ENCODE measurements around the gene GMPR2.

DNA sequence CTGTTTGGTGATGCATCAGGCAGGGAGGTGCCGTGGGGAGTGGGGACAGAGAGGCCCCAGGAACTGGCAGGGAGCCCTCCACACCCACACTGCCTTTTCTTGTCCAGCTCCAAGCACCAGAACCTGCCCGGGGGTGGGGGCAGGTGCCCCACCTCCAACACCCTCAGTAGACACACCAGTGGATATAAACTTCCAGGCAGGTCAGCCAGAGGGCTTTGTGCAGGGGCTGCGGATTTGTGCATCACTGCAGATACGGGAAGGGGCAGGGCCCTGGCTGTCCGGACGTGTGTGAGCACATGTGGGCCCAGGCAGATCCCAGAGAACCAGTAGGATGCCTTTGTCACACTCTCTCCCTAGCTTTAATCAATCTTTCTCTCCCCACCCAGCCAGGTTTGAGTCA, 31.6 kb downstream of the GMPR2 start:
- TF ChIP-seq EP300 (IDR thresholded peaks at IDR 0.05), result no peak
- TF ChIP-seq, protein P1, sequence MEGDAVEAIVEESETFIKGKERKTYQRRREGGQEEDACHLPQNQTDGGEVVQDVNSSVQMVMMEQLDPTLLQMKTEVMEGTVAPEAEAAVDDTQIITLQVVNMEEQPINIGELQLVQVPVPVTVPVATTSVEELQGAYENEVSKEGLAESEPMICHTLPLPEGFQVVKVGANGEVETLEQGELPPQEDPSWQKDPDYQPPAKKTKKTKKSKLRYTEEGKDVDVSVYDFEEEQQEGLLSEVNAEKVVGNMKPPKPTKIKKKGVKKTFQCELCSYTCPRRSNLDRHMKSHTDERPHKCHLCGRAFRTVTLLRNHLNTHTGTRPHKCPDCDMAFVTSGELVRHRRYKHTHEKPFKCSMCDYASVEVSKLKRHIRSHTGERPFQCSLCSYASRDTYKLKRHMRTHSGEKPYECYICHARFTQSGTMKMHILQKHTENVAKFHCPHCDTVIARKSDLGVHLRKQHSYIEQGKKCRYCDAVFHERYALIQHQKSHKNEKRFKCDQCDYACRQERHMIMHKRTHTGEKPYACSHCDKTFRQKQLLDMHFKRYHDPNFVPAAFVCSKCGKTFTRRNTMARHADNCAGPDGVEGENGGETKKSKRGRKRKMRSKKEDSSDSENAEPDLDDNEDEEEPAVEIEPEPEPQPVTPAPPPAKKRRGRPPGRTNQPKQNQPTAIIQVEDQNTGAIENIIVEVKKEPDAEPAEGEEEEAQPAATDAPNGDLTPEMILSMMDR (IDR thresholded peaks at IDR 0.05), result no peak
- no peak for TF ChIP-seq POLR2AphosphoS5 (IDR thresholded peaks at IDR 0.05)

All from suprapubic skin (tissue), 4 donors.